IMR-90 (cell line): ENCODE data around the gene UBA1. TPM values are rescaled to one million over a fixed set of nuclear protein-coding genes. Genes with fewer than 3 reads are reported as not detected.
A peak's percentile ranks its signal among the peaks of the same experiment; 100 is the strongest.

Experiments used
- ATAC-seq: fragments of 200-7000 bp; cut with Tn5 transposase; 2 replicates; pipeline ENCODE4 v1.9.1; 2020; ENCODE audit warnings: low read depth, mild to moderate bottlenecking, moderate library complexity
- BruUV-seq: library from RNA; stranded (reverse); fragments of 400-500 nt; replicated peaks from 2 replicates; lab custom pipeline; 2021; lab: Mats Ljungman, UMichigan
- CTCF ChIA-PET: fragments of 300-600 bp; formaldehyde crosslinking; extraction: SDS; loops from one replicate; lab custom pipeline; 2021; ENCODE audit warnings: antibody characterized with exemption; lab: Yijun Ruan, JAX
- POLR2A ChIA-PET: fragments of 300-600 bp; sonication (Branson Sonifier 250); formaldehyde crosslinking; loops from one replicate; lab custom pipeline; 2022; ENCODE audit warnings: antibody characterized with exemption; ENCODE audit not compliant: unreplicated experiment; lab: Charles Lee
- DNase-seq: peaks from one replicate; pipeline ENCODE4 v3.0.0; 2013
- H2AFZ ChIP-seq: replicated peaks from 2 replicates; pipeline ENCODE3; 2013; ENCODE audit warnings: low read length, mild to moderate bottlenecking; ENCODE audit not compliant: poor library complexity
- H2AK5ac ChIP-seq: 2 replicates; pipeline ENCODE4 v1.6.1; 2013; ENCODE audit warnings: low read depth, low read length, inconsistent platforms
- H2AK9ac ChIP-seq: replicated peaks from 2 replicates; pipeline ENCODE3; 2013; ENCODE audit warnings: mild to moderate bottlenecking, low read depth, low read length, moderate library complexity; ENCODE audit not compliant: poor library complexity
- H2BK120ac ChIP-seq: 2 replicates; pipeline ENCODE4 v1.6.1; 2013; ENCODE audit warnings: low read depth, low read length, inconsistent platforms
- H2BK15ac ChIP-seq: 3 replicates; pipeline ENCODE4 v1.6.1; 2013; ENCODE audit warnings: low read depth, low read length, inconsistent platforms
- H2BK20ac ChIP-seq: 2 replicates; pipeline ENCODE4 v1.6.1; 2013; ENCODE audit warnings: low read depth, mild to moderate bottlenecking, inconsistent platforms, low read length, moderate library complexity
- H2BK5ac ChIP-seq: 2 replicates; pipeline ENCODE4 v1.6.1; 2013; ENCODE audit warnings: mild to moderate bottlenecking, low read depth, low read length, inconsistent platforms; ENCODE audit not compliant: poor library complexity, severe bottlenecking
- H3K14ac ChIP-seq: replicated peaks from 2 replicates; pipeline ENCODE4 v1.6.1; 2013; ENCODE audit warnings: low read depth, low read length, inconsistent platforms
- H3K18ac ChIP-seq: 2 replicates; pipeline ENCODE4 v1.6.1; 2013; ENCODE audit warnings: low read depth, low read length, control low read depth
- H3K23ac ChIP-seq: 2 replicates; pipeline ENCODE4 v1.6.1; 2013; ENCODE audit warnings: low read depth, low read length, inconsistent platforms
- H3K27ac ChIP-seq: 2 replicates; pipeline ENCODE4 v1.5.1; 2013; ENCODE audit warnings: mild to moderate bottlenecking, control low read depth, low read length; ENCODE audit not compliant: insufficient read depth
- H3K27me3 ChIP-seq: 2 replicates; pipeline ENCODE4 v1.6.1; 2013; ENCODE audit warnings: low read length; ENCODE audit not compliant: control insufficient read depth, insufficient read depth
- H3K36me3 ChIP-seq: 2 replicates; pipeline ENCODE4 v1.6.1; 2013; ENCODE audit warnings: low read length, mixed read lengths; ENCODE audit not compliant: control insufficient read depth, insufficient read depth
- H3K4ac ChIP-seq: 2 replicates; pipeline ENCODE4 v1.6.1; 2013; ENCODE audit warnings: low read depth, low read length, inconsistent platforms
- H3K4me1 ChIP-seq: 2 replicates; pipeline ENCODE4 v1.6.1; 2013; ENCODE audit warnings: low read length, mixed read lengths; ENCODE audit not compliant: control insufficient read depth, insufficient read depth
- H3K4me2 ChIP-seq: 2 replicates; pipeline ENCODE4 v1.6.1; 2013; ENCODE audit warnings: low read depth, mild to moderate bottlenecking, control low read depth, low read length, moderate library complexity
- H3K4me3 ChIP-seq: 2 replicates; pipeline ENCODE4 v1.5.1; 2013; ENCODE audit warnings: low read depth, mild to moderate bottlenecking, control low read depth, low read length, moderate library complexity; ENCODE audit not compliant: insufficient read depth
- H3K56ac ChIP-seq: 2 replicates; pipeline ENCODE4 v1.6.1; 2013; ENCODE audit warnings: low read length, inconsistent platforms; ENCODE audit not compliant: insufficient read depth; ENCODE audit errors: extremely low read depth
- H3K79me1 ChIP-seq, 2 experiments: 2 replicates each; pipeline ENCODE4 v1.6.1; 2013; ENCODE audit warnings: low read length in 2 of 2, inconsistent platforms in 1 of 2, low read depth in 1 of 2
- H3K9ac ChIP-seq: 2 replicates; pipeline ENCODE4 v1.6.1; 2013; ENCODE audit warnings: low read depth, low read length, control low read depth
- H3K9me1 ChIP-seq: 2 replicates; pipeline ENCODE4 v1.6.1; 2013; ENCODE audit warnings: low read length, inconsistent platforms; ENCODE audit not compliant: insufficient read depth
- H3K9me3 ChIP-seq: 2 replicates; pipeline ENCODE4 v1.6.1; 2013; ENCODE audit warnings: low read length; ENCODE audit not compliant: control insufficient read depth, insufficient read depth
- H4K20me1 ChIP-seq: 2 replicates; pipeline ENCODE4 v1.6.1; 2013; ENCODE audit warnings: low read length, inconsistent platforms; ENCODE audit not compliant: insufficient read depth
- H4K5ac ChIP-seq: 2 replicates; pipeline ENCODE4 v1.6.1; 2013; ENCODE audit warnings: mild to moderate bottlenecking, low read depth, low read length, control low read depth
- H4K8ac ChIP-seq, 2 experiments: 2 replicates each; pipeline ENCODE4 v1.6.1; 2013; ENCODE audit warnings: low read depth in 2 of 2, low read length in 2 of 2, control low read depth in 1 of 2, inconsistent platforms in 1 of 2
- H4K91ac ChIP-seq: 2 replicates; pipeline ENCODE4 v1.6.1; 2013; ENCODE audit warnings: low read depth, low read length, inconsistent platforms; ENCODE audit not compliant: insufficient read depth
- FOS ChIP-seq: fragments of 150-350 bp; IDR thresholded peaks from 2 replicates; pipeline ENCODE4 v1.6.1; 2016; ENCODE audit warnings: low read depth, low read length
- MAZ ChIP-seq: IDR thresholded peaks from 2 replicates; pipeline ENCODE4 v1.6.1; 2012; ENCODE audit warnings: low read depth, mild to moderate bottlenecking, low read length, improper control_type of control experiment, moderate library complexity, borderline replicate concordance
- NFE2L2 ChIP-seq: fragments of 150-350 bp; IDR thresholded peaks from 2 replicates; pipeline ENCODE4 v1.6.1; 2016; ENCODE audit warnings: low read depth, mild to moderate bottlenecking, low read length
- RAD21 ChIP-seq: IDR thresholded peaks from 2 replicates; pipeline ENCODE4 v1.6.1; 2012; ENCODE audit warnings: low read length, improper control_type of control experiment
- RFX5 ChIP-seq: IDR thresholded peaks from 2 replicates; pipeline ENCODE4 v1.8.0; 2012; ENCODE audit warnings: low read depth, mild to moderate bottlenecking, low read length, moderate library complexity
- SMC3 ChIP-seq: fragments of 150-350 bp; IDR thresholded peaks from 2 replicates; pipeline ENCODE4 v1.6.1; 2016; ENCODE audit warnings: low read depth, mild to moderate bottlenecking, antibody characterized with exemption, low read length, moderate library complexity
- WGBS, 2 experiments: methylation state at CpG; one replicate each; pipeline versions ENCODE4 v1.1.5 to v1.1.7; 2013; ENCODE audit warnings: missing lambda C conversion rate in 2 of 2; ENCODE audit not compliant: insufficient read length in 1 of 2; ENCODE audit errors: extremely low coverage in 2 of 2; 5-methylcytosine and 5-hydroxymethylcytosine counted together
- dilution Hi-C: fragments of 300-500 bp; cut with HindIII; formaldehyde crosslinking; loops from one replicate; pipeline ENCODE4 v1.14.3; 2018; ENCODE audit warnings: low sequenced_read_pairs; ENCODE audit not compliant: unreplicated experiment
- in situ Hi-C: fragments of 300-500 bp; cut with MboI; formaldehyde crosslinking; loops from 3 replicates; pipeline ENCODE4 v1.14.3; 2019; ENCODE audit warnings: low sequenced_read_pairs, inconsistent platforms, mixed read lengths
- intact Hi-C: fragments of 100-400 bp; cut with micrococcal nuclease; formaldehyde crosslinking; loops from 2 replicates; pipeline ENCODE4 v1.10.0; 2022
- polyA plus RNA-seq, 3 experiments: library from polyadenylated mRNA; depleted of rRNA; stranded (reverse); fragments of >200 nt; gene quantifications; 2 replicates each; pipeline ENCODE4 v1.2.3, GENCODE V29; 2012; ENCODE audit warnings: low replicate concordance in 1 of 3
- total RNA-seq: library from RNA; depleted of rRNA; stranded (reverse); fragments of >200 nt; gene quantifications from 2 replicates; pipeline ENCODE4 v1.2.3, GENCODE V29; 2012

Gene UBA1
- total and polyA plus RNA-seq, 2 of the 4 experiments (the other 2 are of a cell fraction): 299 to 343 TPM

- Histone ChIP-seq H3K4me1 (no peaks in the 10 kb centered on the region), H2AK9ac (peak overlapping the region; percentile 42), H2BK15ac (no peak overlapping the region), H4K5ac (no peak overlapping the region), H3K18ac (no peak overlapping the region), H4K8ac (no peak overlapping the region), H3K23ac (no peak overlapping the region), H2BK5ac (no peak overlapping the region), H3K14ac (no peak overlapping the region), H3K4ac (no peak overlapping the region), H4K91ac (no peak overlapping the region), H3K27ac (no peak overlapping the region), H3K56ac (no peak overlapping the region), H2AFZ (no peak overlapping the region), H4K20me1 (peaks cover 15% of the 10 kb centered on the region), H3K27me3 (peaks cover 21% of the 10 kb centered on the region), H2BK20ac (no peak overlapping the region), H3K9ac (no peak overlapping the region), H3K4me3 (no peak overlapping the region), H2AK5ac (no peak overlapping the region), H3K4me2 (no peak overlapping the region), H3K9me3 (peaks cover 4% of the 10 kb centered on the region; the same call in 1 of the 2 replicates), H3K79me1 (peaks cover 0 to 24% of the 10 kb centered on the region in 2 experiments; a peak in 2 of 4 replicates), H3K36me3 (peaks cover 52% of the 10 kb centered on the region), H3K9me1 (peaks cover 4% of the 10 kb centered on the region; the same call in 1 of the 2 replicates), H2BK120ac (no peak overlapping the region)
- ChIA-PET POLR2A (no interaction called here), CTCF (no interaction called here)
- no TSS peak for BruUV-seq
- DNase-seq: no peak
- intact Hi-C loops: no loop called here
- TF ChIP-seq NFE2L2: no peak
- TF ChIP-seq FOS: no peak
- TF ChIP-seq RFX5: no peak
- no peak for TF ChIP-seq RAD21
- no peak for TF ChIP-seq MAZ
- no peak for TF ChIP-seq SMC3
- in situ Hi-C loops: no loop called here
- WGBS, 2 experiments: no CpG with 5 or more reads among the region's 10 CpGs
- ATAC-seq: no peak
- dilution Hi-C loops: no loop called here
Measured at GRCh38 chrX:47242321-47242720, 48.7 kb downstream of the UBA1 start.
